HepG2 (cell line): Measurements from ENCODE around the gene MT1A. TPM values are rescaled to one million over a fixed set of nuclear protein-coding genes. Genes with fewer than 3 reads are reported as not detected.

Experiments used
- CAMTA2 ChIP-seq: sonication (generic); formaldehyde crosslinking; IDR thresholded peaks from 2 replicates; pipeline ENCODE4 v1.4.0; 2020; ENCODE audit warnings: mild to moderate bottlenecking, missing genetic modification reagents, borderline replicate concordance
- HDAC1 ChIP-seq: sonication (generic); formaldehyde crosslinking; IDR thresholded peaks from 2 replicates; pipeline ENCODE4 v1.5.1; 2020; ENCODE audit warnings: mild to moderate bottlenecking, missing genetic modification reagents
- KDM2A ChIP-seq: sonication (generic); formaldehyde crosslinking; IDR thresholded peaks from 2 replicates; pipeline ENCODE4 v1.4.0; 2020; ENCODE audit warnings: low read depth, missing genetic modification reagents, borderline replicate concordance
- KMT2A ChIP-seq: sonication (generic); formaldehyde crosslinking; IDR thresholded peaks from 2 replicates; pipeline ENCODE4 v1.4.0; 2020; ENCODE audit warnings: missing genetic modification reagents
- MXD3 ChIP-seq: IDR thresholded peaks from 2 replicates; pipeline ENCODE4 v1.6.1; 2016; ENCODE audit warnings: mild to moderate bottlenecking, missing biosample characterization, missing genetic modification reagents
- NBN ChIP-seq: fragments of 450-650 bp; conservative IDR thresholded peaks from 2 replicates; pipeline ENCODE4 v1.6.1; 2017
- SETDB1 ChIP-seq: sonication (generic); formaldehyde crosslinking; IDR thresholded peaks from 2 replicates; pipeline ENCODE4 v1.5.1; 2020; ENCODE audit warnings: missing genetic modification reagents, mild to moderate bottlenecking, borderline replicate concordance
- SRF ChIP-seq: IDR thresholded peaks from 2 replicates; pipeline ENCODE4 v1.6.1; 2011; ENCODE audit warnings: mild to moderate bottlenecking, low read depth, low read length, moderate library complexity
- STAT5B ChIP-seq: sonication (generic); formaldehyde crosslinking; IDR thresholded peaks from 2 replicates; pipeline ENCODE4 v1.4.0; 2020; ENCODE audit warnings: missing genetic modification reagents
- TAF1 ChIP-seq: sonication (generic); formaldehyde crosslinking; IDR thresholded peaks from 2 replicates; pipeline ENCODE4 v1.4.0; 2020; ENCODE audit warnings: missing genetic modification reagents
- TARDBP ChIP-seq: sonication (generic); formaldehyde crosslinking; IDR thresholded peaks from 2 replicates; pipeline ENCODE4 v1.8.0; 2022; ENCODE audit warnings: mild to moderate bottlenecking, missing genetic modification reagents
- THAP11 ChIP-seq: IDR thresholded peaks from 2 replicates; pipeline ENCODE4 v1.6.1; 2016; ENCODE audit warnings: missing biosample characterization, missing genetic modification reagents
- ZFP41 ChIP-seq: sonication (generic); formaldehyde crosslinking; IDR thresholded peaks from 2 replicates; pipeline ENCODE4 v1.4.0; 2020; ENCODE audit warnings: mild to moderate bottlenecking, missing genetic modification reagents, borderline replicate concordance
- ZNF143 ChIP-seq: sonication (generic); formaldehyde crosslinking; IDR thresholded peaks from 2 replicates; pipeline ENCODE4 v1.4.0; 2020; ENCODE audit warnings: missing genetic modification reagents
- ZNF280D ChIP-seq: sonication (generic); formaldehyde crosslinking; IDR thresholded peaks from 2 replicates; pipeline ENCODE4 v1.5.1; 2020; ENCODE audit warnings: mild to moderate bottlenecking, missing genetic modification reagents
- ZNF44 ChIP-seq: sonication (generic); formaldehyde crosslinking; IDR thresholded peaks from 2 replicates; pipeline ENCODE4 v1.5.1; 2020; ENCODE audit warnings: mild to moderate bottlenecking, missing genetic modification reagents
- ZNF563 ChIP-seq: sonication (generic); formaldehyde crosslinking; IDR thresholded peaks from 2 replicates; pipeline ENCODE4 v1.8.0; 2022; ENCODE audit warnings: mild to moderate bottlenecking, moderate library complexity, missing genetic modification reagents
- ZNF782 ChIP-seq: sonication (generic); formaldehyde crosslinking; IDR thresholded peaks from 2 replicates; pipeline ENCODE4 v1.4.0; 2020; ENCODE audit warnings: missing genetic modification reagents, mild to moderate bottlenecking, borderline replicate concordance
- ZSCAN21 ChIP-seq: sonication (generic); formaldehyde crosslinking; IDR thresholded peaks from 2 replicates; pipeline ENCODE4 v1.8.0; 2022; ENCODE audit warnings: mild to moderate bottlenecking, missing genetic modification reagents, moderate library complexity, borderline replicate concordance
- polyA plus RNA-seq, 8 experiments: library from polyadenylated mRNA; depleted of rRNA in 3 of 8; stranded (reverse) in 7 of 8; unstranded in 1 of 8; fragments of >200 nt; fragmentation: Illumina TruSeq in 4 of 8; extraction: Trizol in 4 of 8; gene quantifications; 2 replicates each; pipeline versions ENCODE4 v1.2.1 to v1.2.3, GENCODE V29; 2011 to 2016; ENCODE audit warnings: low read depth in 4 of 8, missing spikeins in 1 of 8, mixed read lengths in 1 of 8; ENCODE audit not compliant: insufficient read depth in 1 of 8
- total RNA-seq, 5 experiments: library from RNA; depleted of rRNA; stranded (reverse); fragments of >200 nt; fragmentation: Illumina TruSeq; extraction: Trizol; gene quantifications; 2 replicates each; pipeline ENCODE4 v1.2.3, GENCODE V29; 2016; ENCODE audit warnings: low read depth in 1 of 5
- TF ChIP-seq, protein P1 (sequence below): sonication (generic); formaldehyde crosslinking; IDR thresholded peaks from 2 replicates; pipeline ENCODE4 v1.8.1; 2022; ENCODE audit warnings: mild to moderate bottlenecking, missing genetic modification reagents
- TF ChIP-seq, protein P2 (sequence below): sonication (generic); formaldehyde crosslinking; IDR thresholded peaks from 2 replicates; pipeline ENCODE4 v1.5.0; 2020; ENCODE audit warnings: mild to moderate bottlenecking, missing genetic modification reagents, borderline replicate concordance

The MT1A gene
- total and polyA plus RNA-seq, 2 of the 13 experiments (the other 11 are each of a cell fraction or from before 2014, with no cell fraction given), result 8.3 to 10.4 TPM

GRCh38 chr16:56681939-56682702, 43.7 kb downstream of the MT1A start, which contains the start of gene MT1X (continued):
- TF ChIP-seq ZNF782 (CRISPR knock-in tag) (0 out of 2 replicates have a peak, but pooled peaks have one; percentile 3), ZNF143 (CRISPR knock-in tag) (peak; percentile 63), MXD3 (CRISPR knock-in tag) (no peak; the same call in 1 of the 2 replicates), ZNF563 (CRISPR knock-in tag) (peak; percentile 14; the same call in 1 of the 2 replicates), ZFP41 (no peak), TARDBP (CRISPR knock-in tag) (peak; percentile 54; the same call in 1 of the 2 replicates), KMT2A (CRISPR knock-in tag) (peak; percentile 32; the same call in 1 of the 2 replicates), NBN (no peak), THAP11 (CRISPR knock-in tag) (peak; percentile 45; the same call in 1 of the 2 replicates), SRF (no peak), ZNF280D (no peak), KDM2A (CRISPR knock-in tag) (peak; percentile 87; the same call in 1 of the 2 replicates), ZNF44 (CRISPR knock-in tag) (0 out of 2 replicates have a peak, but pooled peaks have one; percentile 68), SETDB1 (CRISPR knock-in tag) (no peak), HDAC1 (peak; percentile 83), STAT5B (CRISPR knock-in tag) (no peak), ZSCAN21 (CRISPR knock-in tag) (peak; percentile 89; the same call in 1 of the 2 replicates), CAMTA2 (no peak), TAF1 (peak; percentile 77)
- TF ChIP-seq, protein P1, sequence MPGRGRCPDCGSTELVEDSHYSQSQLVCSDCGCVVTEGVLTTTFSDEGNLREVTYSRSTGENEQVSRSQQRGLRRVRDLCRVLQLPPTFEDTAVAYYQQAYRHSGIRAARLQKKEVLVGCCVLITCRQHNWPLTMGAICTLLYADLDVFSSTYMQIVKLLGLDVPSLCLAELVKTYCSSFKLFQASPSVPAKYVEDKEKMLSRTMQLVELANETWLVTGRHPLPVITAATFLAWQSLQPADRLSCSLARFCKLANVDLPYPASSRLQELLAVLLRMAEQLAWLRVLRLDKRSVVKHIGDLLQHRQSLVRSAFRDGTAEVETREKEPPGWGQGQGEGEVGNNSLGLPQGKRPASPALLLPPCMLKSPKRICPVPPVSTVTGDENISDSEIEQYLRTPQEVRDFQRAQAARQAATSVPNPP, result peak; percentile 56; the same call in 1 of the 2 replicates
- TF ChIP-seq, protein P2, sequence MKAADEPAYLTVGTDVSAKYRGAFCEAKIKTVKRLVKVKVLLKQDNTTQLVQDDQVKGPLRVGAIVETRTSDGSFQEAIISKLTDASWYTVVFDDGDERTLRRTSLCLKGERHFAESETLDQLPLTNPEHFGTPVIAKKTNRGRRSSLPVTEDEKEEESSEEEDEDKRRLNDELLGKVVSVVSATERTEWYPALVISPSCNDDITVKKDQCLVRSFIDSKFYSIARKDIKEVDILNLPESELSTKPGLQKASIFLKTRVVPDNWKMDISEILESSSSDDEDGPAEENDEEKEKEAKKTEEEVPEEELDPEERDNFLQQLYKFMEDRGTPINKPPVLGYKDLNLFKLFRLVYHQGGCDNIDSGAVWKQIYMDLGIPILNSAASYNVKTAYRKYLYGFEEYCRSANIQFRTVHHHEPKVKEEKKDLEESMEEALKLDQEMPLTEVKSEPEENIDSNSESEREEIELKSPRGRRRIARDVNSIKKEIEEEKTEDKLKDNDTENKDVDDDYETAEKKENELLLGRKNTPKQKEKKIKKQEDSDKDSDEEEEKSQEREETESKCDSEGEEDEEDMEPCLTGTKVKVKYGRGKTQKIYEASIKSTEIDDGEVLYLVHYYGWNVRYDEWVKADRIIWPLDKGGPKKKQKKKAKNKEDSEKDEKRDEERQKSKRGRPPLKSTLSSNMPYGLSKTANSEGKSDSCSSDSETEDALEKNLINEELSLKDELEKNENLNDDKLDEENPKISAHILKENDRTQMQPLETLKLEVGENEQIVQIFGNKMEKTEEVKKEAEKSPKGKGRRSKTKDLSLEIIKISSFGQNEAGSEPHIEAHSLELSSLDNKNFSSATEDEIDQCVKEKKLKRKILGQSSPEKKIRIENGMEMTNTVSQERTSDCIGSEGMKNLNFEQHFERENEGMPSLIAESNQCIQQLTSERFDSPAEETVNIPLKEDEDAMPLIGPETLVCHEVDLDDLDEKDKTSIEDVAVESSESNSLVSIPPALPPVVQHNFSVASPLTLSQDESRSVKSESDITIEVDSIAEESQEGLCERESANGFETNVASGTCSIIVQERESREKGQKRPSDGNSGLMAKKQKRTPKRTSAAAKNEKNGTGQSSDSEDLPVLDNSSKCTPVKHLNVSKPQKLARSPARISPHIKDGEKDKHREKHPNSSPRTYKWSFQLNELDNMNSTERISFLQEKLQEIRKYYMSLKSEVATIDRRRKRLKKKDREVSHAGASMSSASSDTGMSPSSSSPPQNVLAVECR (CRISPR knock-in tag), result peak; percentile 63; the same call in 1 of the 2 replicates
